Neural crest cell (in vitro differentiated cells): ENCODE measurements around the gene SPATA13. TPM values are rescaled to one million over a fixed set of nuclear protein-coding genes. Genes with fewer than 3 reads are reported as not detected.

Source experiments
- DNase-seq: peaks from one replicate; pipeline ENCODE4 v3.0.0; 2021; ENCODE audit warnings: low read depth, mixed read lengths, low spot score
- H3K27ac Mint-ChIP-seq: one replicate; pipeline ENCODE4 v1.8.0; 2021; ENCODE audit warnings: mild to moderate bottlenecking, mixed read lengths; ENCODE audit not compliant: unreplicated experiment
- H3K27me3 Mint-ChIP-seq: 2 replicates; pipeline ENCODE4 v1.8.0; 2021; ENCODE audit warnings: low read depth, mild to moderate bottlenecking, mixed read lengths
- H3K36me3 Mint-ChIP-seq: 2 replicates; pipeline ENCODE4 v1.8.0; 2021; ENCODE audit warnings: low read depth, mild to moderate bottlenecking, mixed read lengths
- H3K4me1 Mint-ChIP-seq: 2 replicates; pipeline ENCODE4 v1.8.0; 2021; ENCODE audit warnings: mixed read lengths
- H3K4me3 Mint-ChIP-seq: one replicate; pipeline ENCODE4 v1.8.0; 2021; ENCODE audit warnings: mild to moderate bottlenecking, mixed read lengths
- H3K9me3 Mint-ChIP-seq: 2 replicates; pipeline ENCODE4 v1.8.0; 2021; ENCODE audit warnings: mixed read lengths
- CTCF ChIP-seq: fragments of 200-600 bp; sonication (generic); conservative IDR thresholded peaks from 2 replicates; pipeline ENCODE4 v1.5.0; 2021; ENCODE audit warnings: antibody characterized with exemption, mild to moderate bottlenecking
- total RNA-seq: library from RNA; stranded (reverse); gene quantifications from 2 replicates; pipeline ENCODE4 v1.2.1, GENCODE V29; 2021

SPATA13 gene
- total RNA-seq, 1 donor from 2014 or later, result 45.8 TPM

- no peak overlapping the region for H3K4me3 Mint-ChIP-seq
- peak; percentile 97 for TF ChIP-seq CTCF
- H3K36me3 Mint-ChIP-seq, result no peaks in the 10 kb centered on the region
- no peak overlapping the region for H3K27ac Mint-ChIP-seq
- no peaks in the 10 kb centered on the region for H3K27me3 Mint-ChIP-seq
- peaks cover 22% of the 10 kb centered on the region for H3K4me1 Mint-ChIP-seq
- DNase-seq, result no peak
- no peaks in the 10 kb centered on the region for H3K9me3 Mint-ChIP-seq
These were observed 68.4 kb downstream of the SPATA13 start for GRCh38 chr13:24228852-24229458.

GRCh38 chr13:24230428-24231072 lies 70.0 kb downstream of the SPATA13 start:
- DNase-seq, result no peak
- no peak for TF ChIP-seq CTCF
- Mint-ChIP-seq H3K9me3 (no peaks in the 10 kb centered on the region), H3K27me3 (no peaks in the 10 kb centered on the region), H3K36me3 (no peaks in the 10 kb centered on the region), H3K4me3 (no peak overlapping the region), H3K27ac (no peak overlapping the region), H3K4me1 (peaks cover 26% of the 10 kb centered on the region)

- TF ChIP-seq CTCF, result no peak
- no peak overlapping the region for H3K4me3 Mint-ChIP-seq
- peaks cover 26% of the 10 kb centered on the region for H3K4me1 Mint-ChIP-seq
- no peak for DNase-seq
- no peaks in the 10 kb centered on the region for H3K27me3 Mint-ChIP-seq
- no peak overlapping the region for H3K27ac Mint-ChIP-seq
- no peaks in the 10 kb centered on the region for H3K9me3 Mint-ChIP-seq
- H3K36me3 Mint-ChIP-seq, result no peaks in the 10 kb centered on the region
These were observed 70.9 kb downstream of the SPATA13 start for GRCh38 chr13:24231377-24231776.

GRCh38 chr13:24232037-24232436 lies 71.5 kb downstream of the SPATA13 start:
- Mint-ChIP-seq H3K4me3 (no peak overlapping the region), H3K36me3 (no peaks in the 10 kb centered on the region), H3K27ac (no peak overlapping the region), H3K27me3 (no peaks in the 10 kb centered on the region), H3K9me3 (no peaks in the 10 kb centered on the region), H3K4me1 (peaks cover 26% of the 10 kb centered on the region)
- DNase-seq, result no peak
- no peak for TF ChIP-seq CTCF

- TF ChIP-seq CTCF, result no peak
- Mint-ChIP-seq H3K9me3 (no peaks in the 10 kb centered on the region), H3K27ac (no peak overlapping the region), H3K36me3 (no peaks in the 10 kb centered on the region), H3K4me3 (no peak overlapping the region), H3K4me1 (peaks cover 26% of the 10 kb centered on the region), H3K27me3 (no peaks in the 10 kb centered on the region)
- no peak for DNase-seq
These were observed 72.0 kb downstream of the SPATA13 start for GRCh38 chr13:24232474-24232873.
